ENCODE data around the gene ZNF236. TPM values are rescaled to one million over a fixed set of nuclear protein-coding genes. Genes with fewer than 3 reads are reported as not detected.
A peak's percentile ranks its signal among the peaks of the same experiment; 100 is the strongest.

The ZNF236 gene
- total and polyA plus RNA-seq, 2 donors (not counting 1 experiment from before 2014, with no cell fraction given), result 2.9 to 8.4 TPM

DNA sequence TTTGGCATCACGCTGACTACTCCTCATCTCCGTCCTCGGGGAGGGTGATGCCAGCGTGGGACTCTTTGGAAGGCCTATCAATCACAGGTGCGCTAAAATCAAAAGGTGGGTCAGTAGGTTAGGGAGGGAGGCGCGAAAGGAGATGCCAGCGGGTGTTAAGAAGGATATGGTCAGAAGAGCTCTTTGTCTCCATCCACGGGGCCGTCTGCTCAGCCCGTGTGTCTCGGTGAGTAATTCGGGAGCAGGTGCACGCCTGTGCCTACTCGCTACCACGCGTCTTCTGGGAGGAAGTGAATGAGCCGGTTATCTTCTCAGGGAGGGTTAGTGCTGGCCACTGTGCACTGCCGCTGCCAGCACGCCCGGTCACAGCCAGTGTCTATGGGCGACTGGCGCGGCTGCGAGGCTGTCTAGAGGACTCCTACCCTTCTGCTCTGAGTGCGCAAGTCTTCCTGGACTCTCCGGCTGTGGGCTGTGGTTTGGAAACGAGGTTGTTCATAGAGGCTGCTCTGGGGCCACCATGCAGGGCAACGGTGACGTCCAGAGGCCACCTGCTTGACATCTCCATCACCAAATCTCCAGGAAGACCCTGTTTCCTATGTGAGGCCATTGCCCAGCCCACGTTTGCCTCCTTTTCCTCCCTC is 156.9 kb downstream of the ZNF236 start:
- H3K79me2 ChIP-seq (ENCODE audit: control insufficient read depth, insufficient read depth, low read length), result no peaks in the 10 kb centered on the region
- H3K4me2 ChIP-seq (ENCODE audit: extremely low read depth, insufficient read depth, low read length), result no peak overlapping the region
- H3K4me3 ChIP-seq (replicated peaks in 1 of 4; ENCODE audit: control extremely low read depth in 1 of 4, insufficient read depth in 1 of 4, low read depth in 3 of 4, low read length in 4 of 4), result no peak overlapping the region
- no peak for DNase-seq (ENCODE audit: low read depth in 2 of 2)
- H3K27ac ChIP-seq (ENCODE audit: insufficient read depth, low read length), result no peak overlapping the region
- TF ChIP-seq EZH2 (IDR thresholded peaks at IDR 0.05; ENCODE audit: low read length, missing control alignments) (no peak), CTCF (conservative IDR thresholded peaks at IDR 0.05 in 1 of 2, IDR thresholded peaks at IDR 0.05 in 1 of 2; ENCODE audit: low read depth in 1 of 2, low read length in 2 of 2) (no peak)
- H3K9me3 ChIP-seq (ENCODE audit: control insufficient read depth, insufficient read depth, low read depth, low read length), result no peaks in the 10 kb centered on the region
- H3K36me3 ChIP-seq (ENCODE audit: control insufficient read depth, insufficient read depth, low read length), result no peaks in the 10 kb centered on the region
- no peak overlapping the region for H2AFZ ChIP-seq (ENCODE audit: low read length)
- H3K9ac ChIP-seq (ENCODE audit: insufficient read depth, low read length), result no peak overlapping the region
- H4K20me1 ChIP-seq (ENCODE audit: control insufficient read depth, extremely low read depth, insufficient read depth, low read length), result no peaks in the 10 kb centered on the region
- no peaks in the 10 kb centered on the region for H3K27me3 ChIP-seq (ENCODE audit: control insufficient read depth, insufficient read depth, low read length)
- H3K4me1 ChIP-seq (ENCODE audit: control insufficient read depth, extremely low read depth, insufficient read depth, low read length), result no peaks in the 10 kb centered on the region

GRCh38 chr18:76979906-76980305 is 157.5 kb downstream of the ZNF236 start:
- Histone ChIP-seq H3K9me3 (ENCODE audit: control insufficient read depth, insufficient read depth, low read depth, low read length) (no peaks in the 10 kb centered on the region), H3K4me3 (replicated peaks in 1 of 4; ENCODE audit: control extremely low read depth in 1 of 4, insufficient read depth in 1 of 4, low read depth in 3 of 4, low read length in 4 of 4) (no peak overlapping the region), H3K79me2 (ENCODE audit: control insufficient read depth, insufficient read depth, low read length) (no peaks in the 10 kb centered on the region), H3K4me2 (ENCODE audit: extremely low read depth, insufficient read depth, low read length) (no peak overlapping the region), H3K4me1 (ENCODE audit: control insufficient read depth, extremely low read depth, insufficient read depth, low read length) (no peaks in the 10 kb centered on the region), H3K9ac (ENCODE audit: insufficient read depth, low read length) (no peak overlapping the region), H3K36me3 (ENCODE audit: control insufficient read depth, insufficient read depth, low read length) (no peaks in the 10 kb centered on the region), H2AFZ (ENCODE audit: low read length) (no peak overlapping the region), H3K27ac (ENCODE audit: insufficient read depth, low read length) (no peak overlapping the region), H4K20me1 (ENCODE audit: control insufficient read depth, extremely low read depth, insufficient read depth, low read length) (no peaks in the 10 kb centered on the region), H3K27me3 (ENCODE audit: control insufficient read depth, insufficient read depth, low read length) (no peaks in the 10 kb centered on the region)
- TF ChIP-seq EZH2 (IDR thresholded peaks at IDR 0.05; ENCODE audit: low read length, missing control alignments) (no peak), CTCF (conservative IDR thresholded peaks at IDR 0.05 in 1 of 2, IDR thresholded peaks at IDR 0.05 in 1 of 2; ENCODE audit: low read depth in 1 of 2, low read length in 2 of 2) (no peak)
- DNase-seq (ENCODE audit: low read depth in 2 of 2), result no peak

DNA sequence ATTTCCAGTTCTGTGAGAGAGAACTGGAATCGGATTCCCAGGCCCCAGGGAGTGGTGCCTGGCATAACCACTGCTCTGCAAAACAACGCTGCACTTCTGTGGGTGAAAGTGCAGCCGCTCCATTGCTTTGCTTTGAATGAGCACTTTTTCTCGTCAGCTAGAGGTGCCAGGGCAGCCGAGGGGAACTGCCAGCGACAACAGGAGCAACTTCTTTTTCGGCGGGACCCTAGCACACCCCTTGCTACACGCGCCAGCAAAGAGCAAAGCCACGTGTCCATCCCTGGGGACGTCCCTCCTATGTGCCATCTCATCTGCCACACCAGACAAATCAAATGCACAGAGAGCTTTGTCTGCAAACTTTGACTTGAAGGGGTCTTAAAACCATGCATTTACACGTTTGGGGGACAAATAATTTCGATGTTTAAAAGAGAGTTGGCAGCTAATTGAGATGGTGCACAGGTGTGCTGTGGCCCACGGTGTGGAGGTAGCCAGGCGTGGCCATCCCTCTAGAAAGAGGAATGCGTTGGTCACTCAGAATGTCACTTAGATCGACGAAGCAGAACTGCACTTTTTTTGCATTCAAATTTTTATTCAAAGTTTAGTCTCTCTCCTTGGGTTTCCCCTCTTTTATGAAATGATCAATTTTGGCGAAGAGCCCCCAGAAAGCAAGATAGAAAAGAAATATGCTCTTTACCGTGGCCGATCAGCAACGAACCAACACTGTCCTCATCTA is 158.5 kb downstream of the ZNF236 start:
- no peak overlapping the region for H2AFZ ChIP-seq (ENCODE audit: low read length)
- no peaks in the 10 kb centered on the region for H3K36me3 ChIP-seq (ENCODE audit: control insufficient read depth, insufficient read depth, low read length)
- no peak for TF ChIP-seq EZH2 (IDR thresholded peaks at IDR 0.05; ENCODE audit: low read length, missing control alignments)
- TF ChIP-seq CTCF (conservative IDR thresholded peaks at IDR 0.05 in 1 of 2, IDR thresholded peaks at IDR 0.05 in 1 of 2; ENCODE audit: low read depth in 1 of 2, low read length in 2 of 2), result no peak
- no peaks in the 10 kb centered on the region for H3K4me1 ChIP-seq (ENCODE audit: control insufficient read depth, extremely low read depth, insufficient read depth, low read length)
- H3K79me2 ChIP-seq (ENCODE audit: control insufficient read depth, insufficient read depth, low read length), result no peaks in the 10 kb centered on the region
- no peak overlapping the region for H3K4me3 ChIP-seq (replicated peaks in 1 of 4; ENCODE audit: control extremely low read depth in 1 of 4, insufficient read depth in 1 of 4, low read depth in 3 of 4, low read length in 4 of 4)
- H3K9me3 ChIP-seq (ENCODE audit: control insufficient read depth, insufficient read depth, low read depth, low read length), result no peaks in the 10 kb centered on the region
- H4K20me1 ChIP-seq (ENCODE audit: control insufficient read depth, extremely low read depth, insufficient read depth, low read length), result no peaks in the 10 kb centered on the region
- no peak overlapping the region for H3K27ac ChIP-seq (ENCODE audit: insufficient read depth, low read length)
- H3K4me2 ChIP-seq (ENCODE audit: extremely low read depth, insufficient read depth, low read length), result no peak overlapping the region
- DNase-seq (ENCODE audit: low read depth in 2 of 2), result peak in 1 of 2 donors; percentile 15
- no peaks in the 10 kb centered on the region for H3K27me3 ChIP-seq (ENCODE audit: control insufficient read depth, insufficient read depth, low read length)
- H3K9ac ChIP-seq (ENCODE audit: insufficient read depth, low read length), result no peak overlapping the region

Measured in fibroblast of lung (primary cell).